ENCODE data around the gene ASCC1. TPM values are rescaled to one million over a fixed set of nuclear protein-coding genes. Genes with fewer than 3 reads are reported as not detected.
A peak's percentile ranks its signal among the peaks of the same experiment; 100 is the strongest.

The ASCC1 gene
- total RNA-seq, 1 experiment from 2014 or later, result 16.5 TPM

GRCh38 chr10:72067463-72068125 lies 148.5 kb downstream of the ASCC1 start:
- DNase-seq (ENCODE audit: low read depth), result no peak

DNA sequence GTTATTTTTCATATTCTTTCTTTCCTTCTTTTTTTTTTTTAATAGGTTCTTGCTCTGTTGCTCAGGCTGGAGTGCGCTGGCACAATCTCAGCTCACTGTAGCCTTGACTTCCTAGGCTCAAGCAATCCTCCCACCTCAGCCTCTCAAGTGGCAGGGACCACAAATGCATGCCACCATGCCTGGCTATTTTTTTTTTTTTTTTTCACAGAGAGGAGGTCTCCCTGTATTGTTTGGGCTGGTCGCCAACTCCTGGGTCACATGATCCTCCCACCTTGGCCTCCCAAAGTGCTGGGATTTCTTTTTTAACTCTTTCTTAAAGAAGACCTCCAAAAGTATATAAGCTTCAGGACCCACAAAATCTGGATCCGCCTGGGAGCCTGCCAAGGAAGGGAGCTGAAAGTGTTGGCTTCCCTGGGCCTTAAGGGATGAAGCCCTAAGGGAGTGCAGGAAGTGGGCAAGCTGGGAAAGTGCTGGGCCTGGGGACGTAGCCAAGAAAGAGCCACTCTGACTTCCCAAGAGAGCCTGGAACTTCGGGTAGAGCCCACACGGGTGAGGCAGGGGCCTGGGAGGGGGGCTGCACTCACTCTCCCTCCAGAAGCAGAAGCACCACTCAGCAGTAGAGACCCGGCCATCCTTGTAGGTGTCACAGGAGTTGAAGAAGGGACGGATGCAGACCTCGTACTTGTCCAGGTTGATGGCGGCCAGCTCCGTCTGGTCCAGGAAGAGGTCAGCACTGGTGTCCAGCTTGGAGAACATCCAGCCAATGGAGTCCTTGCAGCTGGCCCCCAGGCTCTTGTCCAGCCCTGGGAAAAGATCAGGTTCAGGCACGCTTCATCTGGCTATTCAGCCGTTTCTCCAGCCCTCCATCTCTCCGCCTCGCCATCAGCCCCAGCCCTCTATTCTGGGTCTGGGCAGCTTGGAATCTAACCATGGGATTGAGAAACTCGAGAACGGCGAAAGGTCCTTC lies 149.5 kb downstream of the ASCC1 start:
- DNase-seq (ENCODE audit: low read depth), result no peak

- no peak for DNase-seq (ENCODE audit: low read depth)
Observed at GRCh38 chr10:72065439-72066025, 150.5 kb downstream of the ASCC1 start.

- no peak for DNase-seq (ENCODE audit: low read depth)
Observed at GRCh38 chr10:72063703-72064391, 152.2 kb downstream of the ASCC1 start.

DNA sequence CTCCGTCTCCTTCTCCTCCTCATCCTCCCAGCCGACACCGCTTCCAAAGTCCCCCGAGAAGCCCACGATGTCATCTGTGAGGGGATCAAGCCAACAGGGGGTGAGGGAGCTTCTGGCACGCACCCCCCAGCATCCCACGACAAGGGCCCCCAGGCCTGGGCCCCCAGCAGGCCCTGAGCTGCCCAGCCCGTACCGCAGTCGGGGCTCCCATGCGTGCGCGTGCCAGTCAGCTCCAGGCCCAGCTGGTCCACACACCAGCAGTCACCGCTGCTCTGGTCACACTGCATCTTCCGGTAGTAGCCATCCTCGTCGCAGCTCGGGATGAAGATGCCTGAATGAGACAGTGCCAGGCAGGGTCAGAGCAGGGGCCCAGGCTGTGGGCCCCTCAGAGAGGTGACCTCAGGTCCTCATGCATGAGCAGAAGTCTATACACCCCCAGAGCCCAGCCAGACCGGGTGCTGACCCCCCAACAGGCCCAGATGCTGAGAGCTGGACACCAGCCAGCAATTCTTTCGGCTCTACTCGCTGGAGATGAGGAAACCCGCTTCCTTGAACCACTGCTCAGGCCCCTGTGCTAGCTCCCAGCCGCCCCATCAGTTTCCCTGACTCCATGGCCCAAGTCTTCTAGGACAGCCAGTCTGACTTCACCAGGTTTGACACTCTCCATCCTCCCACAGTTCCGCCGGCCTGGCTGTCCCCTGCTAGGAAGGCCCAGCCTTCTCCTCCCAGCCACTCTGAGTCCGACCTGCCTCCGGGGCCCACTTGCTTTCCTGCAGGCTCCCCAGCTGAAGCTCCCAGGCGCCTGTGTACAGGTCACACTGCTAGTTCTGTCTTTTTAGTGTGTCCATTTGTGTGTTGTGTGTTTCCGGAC lies 153.0 kb downstream of the ASCC1 start:
- DNase-seq (ENCODE audit: low read depth), result no peak

GRCh38 chr10:72062382-72062781 lies 153.7 kb downstream of the ASCC1 start:
- DNase-seq (ENCODE audit: low read depth), result no peak

- no peak for DNase-seq (ENCODE audit: low read depth)
Observed at GRCh38 chr10:72061930-72062329, 154.1 kb downstream of the ASCC1 start.

DNA sequence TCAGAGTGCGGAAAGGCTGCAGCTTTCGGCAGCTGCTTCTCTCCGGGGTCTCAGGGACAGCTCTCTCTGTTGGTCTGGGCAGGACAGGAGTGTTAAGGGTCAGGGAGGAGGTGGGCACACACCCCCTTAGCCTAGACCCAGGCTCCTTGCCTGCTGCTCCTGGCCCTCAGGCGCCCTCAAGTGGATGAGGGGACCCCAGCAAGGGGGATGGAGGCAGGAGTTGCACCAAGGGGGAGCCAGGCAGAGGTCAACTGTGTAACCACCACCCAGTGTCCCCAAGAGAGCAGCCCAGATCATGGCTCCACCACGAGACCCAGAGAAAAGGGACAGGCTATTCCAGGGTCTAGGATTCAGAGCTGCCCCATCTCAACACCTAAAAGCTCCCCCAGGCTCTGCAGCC lies 154.6 kb downstream of the ASCC1 start:
- DNase-seq (ENCODE audit: low read depth), result no peak

GRCh38 chr10:72059843-72060822 lies 155.9 kb downstream of the ASCC1 start:
- no peak for DNase-seq (ENCODE audit: low read depth)

GRCh38 chr10:72058989-72059842 lies 156.9 kb downstream of the ASCC1 start:
- peak; percentile 19 for DNase-seq (ENCODE audit: low read depth)

DNA sequence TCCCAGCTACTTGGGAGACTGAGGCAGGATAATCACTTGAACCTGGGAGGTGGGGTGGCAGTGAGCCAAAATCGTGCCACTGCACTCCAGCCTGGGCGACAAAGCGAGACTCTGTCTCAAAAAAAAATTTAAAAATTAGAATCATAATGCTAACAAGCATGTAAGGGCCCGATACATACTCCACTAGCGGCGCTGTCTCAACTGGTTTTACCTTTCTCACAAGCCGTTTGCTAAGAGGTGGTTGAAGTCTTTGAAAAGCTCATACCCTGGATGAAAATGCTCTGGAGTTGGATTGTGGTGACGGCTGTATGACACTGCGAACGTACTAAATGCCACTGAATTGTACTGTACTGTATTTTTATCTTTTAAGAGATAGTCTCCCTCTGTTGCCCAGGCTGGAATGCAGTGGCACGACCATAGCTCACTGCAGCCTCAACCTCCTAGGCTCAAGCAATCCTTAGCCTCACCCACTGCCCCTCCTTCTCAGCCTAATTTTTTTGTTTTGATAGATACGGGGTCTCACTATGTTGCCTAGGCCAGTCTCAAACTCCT lies 157.7 kb downstream of the ASCC1 start:
- no peak for DNase-seq (ENCODE audit: low read depth)

- no peak for DNase-seq (ENCODE audit: low read depth)
Observed at GRCh38 chr10:72056932-72057751, 158.9 kb downstream of the ASCC1 start.

DNA sequence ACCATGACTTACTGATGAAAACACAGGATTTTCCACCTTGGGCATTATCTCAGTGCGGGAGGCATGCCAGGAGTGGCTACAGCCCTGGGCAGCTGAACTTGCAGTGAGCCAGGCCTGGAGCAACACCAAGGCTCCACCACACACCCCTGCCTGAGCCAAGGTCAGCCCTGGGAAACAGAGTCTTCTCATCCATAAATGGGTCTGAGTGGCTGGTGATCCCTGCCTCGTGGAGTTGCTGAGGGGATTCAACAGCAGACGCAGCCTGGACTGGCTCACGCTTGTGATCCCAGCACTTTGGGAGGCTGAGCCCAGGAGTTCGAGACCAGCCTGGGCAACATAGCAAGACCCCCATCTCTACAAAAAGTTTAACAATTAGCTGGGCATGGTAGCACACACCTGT lies 160.0 kb downstream of the ASCC1 start:
- DNase-seq (ENCODE audit: low read depth), result no peak

DNA sequence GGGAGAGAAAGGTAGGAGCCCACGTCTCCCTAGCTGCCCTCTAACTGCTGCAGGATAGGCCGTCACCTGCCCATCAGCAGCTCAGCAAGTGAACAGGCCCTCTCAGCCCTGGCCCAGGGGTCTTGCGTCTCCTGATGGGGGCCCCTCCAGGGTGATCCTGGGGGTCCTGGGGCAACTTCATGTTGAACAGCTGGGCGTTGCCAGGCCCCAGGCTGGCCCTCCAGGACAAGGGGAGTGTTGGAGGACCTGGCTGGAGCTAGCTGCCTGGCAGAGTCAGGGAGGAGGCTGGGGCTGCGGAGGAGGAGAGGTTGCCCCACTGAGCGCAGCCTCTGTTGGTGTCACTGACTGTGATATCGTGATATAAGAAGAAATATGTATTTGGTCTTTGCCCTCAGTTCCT lies 162.4 kb downstream of the ASCC1 start:
- no peak for DNase-seq (ENCODE audit: low read depth)

DNA sequence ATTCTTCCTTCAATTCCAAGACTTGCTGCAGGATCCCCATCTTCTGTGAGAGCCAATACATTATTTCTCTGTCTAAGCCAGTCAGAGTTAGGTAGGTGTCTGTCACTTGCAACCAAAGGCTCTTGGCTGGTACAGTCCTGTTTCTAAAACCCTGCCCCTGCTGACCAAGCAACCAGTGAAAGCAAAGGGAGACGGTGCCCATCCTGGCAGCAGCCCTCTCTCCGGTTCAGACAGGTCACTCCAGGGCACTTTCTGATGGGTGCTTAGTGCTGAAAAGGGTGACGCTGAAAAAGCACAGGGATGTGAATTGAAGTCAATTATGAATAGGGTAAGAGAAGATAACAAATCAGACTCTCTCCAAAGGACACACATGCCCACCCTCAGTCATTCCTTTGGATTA lies 165.2 kb downstream of the ASCC1 start:
- DNase-seq (ENCODE audit: low read depth), result no peak

DNA sequence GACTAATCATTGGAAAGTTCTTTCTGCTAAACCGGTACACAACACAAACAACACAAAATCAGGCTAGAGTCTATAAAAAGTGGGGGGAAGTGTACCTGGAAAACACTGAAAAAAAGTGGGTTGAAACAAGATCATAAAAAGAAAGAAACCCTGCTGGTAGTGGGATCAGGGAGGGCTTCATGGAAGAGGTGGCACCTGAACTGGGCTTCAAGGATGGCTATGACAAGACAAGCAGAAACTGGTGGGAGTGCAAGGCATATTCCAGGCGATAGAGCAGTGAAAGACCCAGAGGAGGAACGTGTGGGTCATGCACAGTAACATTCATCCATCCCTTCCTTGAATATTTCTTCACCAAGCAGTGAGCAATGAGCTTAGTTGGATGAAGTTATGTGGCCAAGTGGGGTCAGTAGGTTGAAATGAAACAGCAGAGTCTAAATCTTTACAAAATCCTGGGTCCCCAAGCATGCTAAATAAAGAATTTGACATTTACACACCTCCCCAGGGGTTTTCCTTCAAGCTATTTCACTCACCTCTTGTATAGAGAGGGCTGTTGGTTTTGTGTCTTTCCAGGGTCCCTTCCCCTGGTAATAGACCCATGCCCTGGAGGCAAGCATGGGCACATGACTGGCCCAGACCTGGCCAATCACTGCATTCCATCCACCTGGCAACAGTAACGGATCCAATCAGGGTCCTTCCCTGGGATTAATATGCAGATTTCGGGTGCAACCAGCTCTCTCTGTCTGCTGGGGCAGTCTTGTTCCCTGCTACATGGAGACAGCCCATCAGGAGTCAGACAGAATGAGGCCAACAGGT lies 165.9 kb downstream of the ASCC1 start:
- no peak for DNase-seq (ENCODE audit: low read depth)

- no peak for DNase-seq (ENCODE audit: low read depth)
Observed at GRCh38 chr10:72049472-72049871, 166.6 kb downstream of the ASCC1 start.
